GM10248 (cell line): Measurements from ENCODE around the gene TOLLIP.
"Not testable (repeated sequence)": the region's sequence is repeated elsewhere in the genome, so short reads cannot be mapped to it uniquely, and the experiment has no call there.

Source experiments
- CTCF ChIA-PET: fragments of 300-600 bp; sonication (Branson Sonifier 250); formaldehyde crosslinking; extraction: SDS; loops from one replicate; lab custom pipeline; 2021; ENCODE audit warnings: antibody characterized with exemption; lab: Yijun Ruan, JAX
- POLR2A ChIA-PET: fragments of 350-650 bp; sonication (Branson Sonifier 250); formaldehyde crosslinking; extraction: SDS; loops from one replicate; lab custom pipeline; 2020; ENCODE audit warnings: antibody characterized with exemption; lab: Yijun Ruan, JAX
- DNase-seq: peaks from one replicate; pipeline ENCODE4 v3.0.0; 2012; ENCODE audit errors: extremely low spot score
- TF ChIP-seq, protein P1 (sequence below): IDR thresholded peaks from 2 replicates; pipeline ENCODE4 v1.5.1; 2012; ENCODE audit warnings: mild to moderate bottlenecking, low read depth; ENCODE audit errors: extremely low read depth, missing control alignments, control extremely low read depth

TOLLIP gene

DNA sequence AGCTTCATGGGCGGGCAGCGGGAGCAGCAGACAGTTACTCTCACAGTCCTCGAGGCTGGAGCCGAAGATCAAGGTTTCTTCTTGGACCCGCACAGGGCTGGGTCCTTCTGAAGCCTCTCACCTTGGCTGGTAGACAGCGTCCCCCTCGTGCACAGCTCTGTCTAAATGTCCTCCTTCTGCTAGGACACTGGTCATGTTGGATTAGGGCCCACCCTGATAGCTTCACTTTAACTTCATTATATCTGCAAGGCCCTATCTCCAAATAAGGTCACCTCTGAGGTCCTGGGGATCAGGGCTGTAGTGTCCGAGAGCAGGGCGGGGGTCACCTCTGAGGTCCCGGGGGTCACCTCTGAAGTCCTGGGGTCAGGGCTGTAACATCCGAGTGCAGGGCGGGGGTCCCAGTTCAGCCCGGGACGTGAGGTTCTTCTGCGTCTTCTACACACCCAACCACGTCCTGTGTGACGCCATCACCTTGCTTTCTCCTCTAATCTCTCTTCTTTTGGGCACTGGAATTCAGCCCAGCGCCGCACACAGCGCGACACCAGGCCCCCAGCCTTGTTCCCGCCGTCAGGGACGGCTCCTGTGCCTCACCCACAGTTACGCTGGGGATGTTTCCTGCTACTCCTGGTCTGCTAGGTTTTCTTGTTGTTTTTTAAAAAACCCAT lies 34.1 kb upstream of the TOLLIP start:
- no peak for DNase-seq
- TF ChIP-seq, protein P1, sequence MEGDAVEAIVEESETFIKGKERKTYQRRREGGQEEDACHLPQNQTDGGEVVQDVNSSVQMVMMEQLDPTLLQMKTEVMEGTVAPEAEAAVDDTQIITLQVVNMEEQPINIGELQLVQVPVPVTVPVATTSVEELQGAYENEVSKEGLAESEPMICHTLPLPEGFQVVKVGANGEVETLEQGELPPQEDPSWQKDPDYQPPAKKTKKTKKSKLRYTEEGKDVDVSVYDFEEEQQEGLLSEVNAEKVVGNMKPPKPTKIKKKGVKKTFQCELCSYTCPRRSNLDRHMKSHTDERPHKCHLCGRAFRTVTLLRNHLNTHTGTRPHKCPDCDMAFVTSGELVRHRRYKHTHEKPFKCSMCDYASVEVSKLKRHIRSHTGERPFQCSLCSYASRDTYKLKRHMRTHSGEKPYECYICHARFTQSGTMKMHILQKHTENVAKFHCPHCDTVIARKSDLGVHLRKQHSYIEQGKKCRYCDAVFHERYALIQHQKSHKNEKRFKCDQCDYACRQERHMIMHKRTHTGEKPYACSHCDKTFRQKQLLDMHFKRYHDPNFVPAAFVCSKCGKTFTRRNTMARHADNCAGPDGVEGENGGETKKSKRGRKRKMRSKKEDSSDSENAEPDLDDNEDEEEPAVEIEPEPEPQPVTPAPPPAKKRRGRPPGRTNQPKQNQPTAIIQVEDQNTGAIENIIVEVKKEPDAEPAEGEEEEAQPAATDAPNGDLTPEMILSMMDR, result no peak
- ChIA-PET POLR2A (no interaction called here), CTCF (no interaction called here)

DNA sequence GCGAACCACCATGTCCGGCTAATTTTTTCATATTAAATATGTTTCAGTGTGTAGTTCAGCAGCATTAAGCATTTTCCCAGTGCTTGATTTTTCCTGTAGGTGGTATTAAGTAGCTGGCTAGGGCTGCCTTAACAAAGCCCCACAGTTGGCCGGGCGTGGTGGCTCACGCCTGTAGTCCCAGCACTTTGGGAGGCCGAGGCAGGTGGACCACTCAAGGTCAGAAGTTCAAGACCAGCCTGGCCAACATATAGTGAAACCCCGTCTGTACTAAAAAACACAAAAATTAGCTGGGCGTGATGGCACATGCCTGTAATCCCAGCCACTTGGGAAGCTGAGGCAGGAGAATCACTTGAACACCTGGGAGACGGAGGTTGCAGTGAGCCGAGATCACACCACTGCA lies 33.5 kb upstream of the TOLLIP start:
- POLR2A ChIA-PET, result no interaction called here
- DNase-seq, result no peak
- TF ChIP-seq, protein P1, result no peak
- CTCF ChIA-PET, result no interaction called here

DNA sequence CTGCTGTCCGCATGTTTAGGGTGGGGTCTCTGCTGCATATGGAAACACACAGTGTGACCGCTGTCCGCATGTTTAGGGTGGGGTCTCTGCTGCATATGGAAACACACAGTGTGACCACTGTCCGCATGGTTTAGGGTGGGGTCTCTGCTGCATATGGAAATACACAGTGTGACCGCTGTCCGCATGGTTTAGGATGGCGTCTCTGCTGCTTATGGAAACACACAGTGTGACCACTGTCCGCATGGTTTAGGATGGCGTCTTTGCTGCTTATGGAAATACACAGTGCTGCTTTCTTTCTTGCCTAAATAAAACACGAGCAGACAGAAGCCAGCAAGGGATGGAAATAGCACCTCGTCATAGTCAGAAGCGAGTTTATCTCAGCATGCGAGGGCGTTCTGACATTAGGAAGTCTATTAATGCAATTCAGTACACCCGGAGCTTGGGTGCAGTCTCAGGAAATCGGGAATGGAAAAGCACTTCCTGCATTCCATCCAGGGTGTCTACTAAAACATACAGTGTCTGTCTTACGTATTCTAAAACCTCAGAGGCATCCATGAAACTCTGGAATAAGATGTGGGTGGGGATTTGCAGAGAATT lies 32.6 kb upstream of the TOLLIP start:
- ChIA-PET CTCF (no interaction called here), POLR2A (no interaction called here)
- DNase-seq, result no peak
- TF ChIP-seq, protein P1, result no peak

DNA sequence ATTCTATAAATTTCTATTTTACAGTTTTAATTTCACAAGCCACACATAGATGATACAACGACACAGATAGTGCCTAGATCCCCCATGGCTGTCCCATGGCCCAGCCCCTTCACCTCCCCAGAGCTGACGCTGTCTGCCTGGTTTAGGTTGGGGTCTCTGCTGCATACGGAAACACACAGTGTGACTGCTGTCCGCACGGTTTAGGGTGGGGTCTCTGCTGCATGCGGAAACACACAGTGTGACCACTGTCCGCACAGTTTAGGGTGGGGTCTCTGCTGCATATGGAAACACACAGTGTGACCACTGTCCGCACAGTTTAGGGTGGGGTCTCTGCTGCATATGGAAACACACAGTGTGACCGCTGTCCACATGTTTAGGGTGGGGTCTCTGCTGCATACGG lies 31.8 kb upstream of the TOLLIP start:
- CTCF ChIA-PET, DNase-seq, POLR2A ChIA-PET: not testable (repeated sequence)

DNA sequence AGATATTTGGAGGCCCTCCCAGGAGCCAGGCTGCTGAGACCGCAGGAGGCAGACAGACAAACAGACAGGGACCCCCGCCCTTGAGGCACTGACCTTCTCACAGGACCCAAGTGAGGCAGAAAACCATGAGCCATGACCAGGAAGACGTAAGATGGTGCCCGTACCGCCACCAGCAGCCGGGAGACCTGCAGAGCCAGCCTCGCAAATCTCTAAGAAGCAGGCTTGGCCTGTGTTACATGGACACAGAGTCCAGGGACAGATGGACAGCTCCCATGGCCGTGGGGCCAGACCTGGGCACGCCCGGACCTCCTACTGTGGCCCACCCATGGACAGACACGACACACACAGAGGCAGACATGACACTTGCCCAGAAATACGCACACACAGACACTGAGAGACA lies 30.7 kb upstream of the TOLLIP start:
- CTCF ChIA-PET, result no interaction called here
- POLR2A ChIA-PET, result no interaction called here
- no peak for DNase-seq
- TF ChIP-seq, protein P1, result no peak

DNA sequence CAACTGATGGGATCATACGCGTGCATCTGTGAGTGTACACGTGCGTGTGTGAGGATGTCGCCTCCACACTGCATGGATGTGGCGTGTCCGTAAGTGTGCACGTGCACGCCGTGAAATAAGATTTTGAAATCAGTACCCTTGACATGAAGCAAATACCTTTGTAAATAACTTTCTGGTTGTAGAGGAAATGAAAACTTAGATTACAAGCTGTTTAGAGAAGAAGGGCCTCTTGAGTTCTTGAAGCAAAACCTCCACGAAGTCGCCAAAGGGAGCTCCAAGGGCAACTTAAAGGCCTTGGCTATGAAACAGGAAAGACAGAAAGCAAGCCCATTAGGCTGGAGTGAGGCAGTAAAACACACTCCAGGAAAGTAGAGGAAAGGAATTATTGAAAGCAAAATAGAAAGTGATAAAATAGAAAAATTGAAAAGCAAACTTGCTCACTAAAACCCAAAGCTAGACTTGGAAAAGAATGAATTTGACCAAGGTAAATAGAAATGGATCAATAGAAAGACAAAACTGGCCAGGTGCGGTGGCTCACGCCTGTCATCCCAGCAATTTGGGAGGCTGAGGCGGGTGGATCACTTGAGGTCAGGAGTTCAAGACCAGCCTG lies 29.7 kb upstream of the TOLLIP start:
- CTCF ChIA-PET, result interaction anchor here (0.8 kb wide), 1 partner anchor 177 kb away, joined by 3 read pairs; no protein-coding TSS in a partner anchor
- TF ChIP-seq, protein P1, result no peak
- no peak for DNase-seq
- POLR2A ChIA-PET, result no interaction called here

DNA sequence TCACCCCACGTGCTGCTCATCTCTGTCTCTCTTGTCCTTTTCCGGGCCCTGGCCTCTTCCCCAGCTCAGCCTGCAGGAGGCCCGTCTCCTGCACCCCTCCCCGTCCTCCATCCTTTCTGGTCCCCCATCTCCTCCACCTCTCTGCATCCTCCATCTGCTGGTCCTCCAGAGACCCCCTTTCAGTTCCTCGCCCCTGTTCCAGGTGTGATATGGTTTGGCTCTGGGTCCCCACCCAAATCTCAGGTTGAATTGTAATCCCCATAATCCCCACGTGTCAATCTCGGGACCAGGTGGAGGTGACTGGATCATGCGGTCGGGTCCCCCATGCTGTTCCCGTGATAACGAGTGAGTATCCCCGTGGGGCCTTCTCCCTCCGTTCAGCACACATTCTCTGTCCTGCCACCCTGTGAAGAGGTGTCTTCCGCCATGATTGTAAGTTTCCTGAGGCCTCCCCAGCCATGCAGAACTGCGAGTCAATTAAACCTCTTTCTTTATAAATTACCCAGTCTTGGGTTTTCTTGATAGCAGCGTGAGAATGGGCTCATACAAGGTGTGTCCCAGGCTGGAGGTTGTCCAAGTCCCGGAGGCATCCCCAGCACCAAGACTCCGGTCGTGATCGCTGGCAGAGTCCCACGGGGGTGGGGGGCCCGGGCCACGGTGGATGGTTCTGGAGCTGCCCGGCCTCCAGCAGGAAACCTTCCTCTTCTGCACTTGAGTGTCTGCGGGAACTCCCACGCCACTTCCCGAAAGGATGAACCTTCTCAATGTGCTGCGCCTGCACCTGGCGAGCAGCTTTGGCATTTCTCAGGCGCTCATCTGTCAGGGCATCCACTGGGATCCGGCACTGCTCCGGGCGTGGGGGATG lies 29.0 kb upstream of the TOLLIP start:
- ChIA-PET POLR2A (no interaction called here), CTCF (interaction anchor here (0.8 kb wide), 1 partner anchor 178 kb away, joined by 3 read pairs; no protein-coding TSS in a partner anchor)
- DNase-seq, result no peak
- TF ChIP-seq, protein P1, result no peak
